ENCODE results near the gene LIMK1.

Gene LIMK1

DNA sequence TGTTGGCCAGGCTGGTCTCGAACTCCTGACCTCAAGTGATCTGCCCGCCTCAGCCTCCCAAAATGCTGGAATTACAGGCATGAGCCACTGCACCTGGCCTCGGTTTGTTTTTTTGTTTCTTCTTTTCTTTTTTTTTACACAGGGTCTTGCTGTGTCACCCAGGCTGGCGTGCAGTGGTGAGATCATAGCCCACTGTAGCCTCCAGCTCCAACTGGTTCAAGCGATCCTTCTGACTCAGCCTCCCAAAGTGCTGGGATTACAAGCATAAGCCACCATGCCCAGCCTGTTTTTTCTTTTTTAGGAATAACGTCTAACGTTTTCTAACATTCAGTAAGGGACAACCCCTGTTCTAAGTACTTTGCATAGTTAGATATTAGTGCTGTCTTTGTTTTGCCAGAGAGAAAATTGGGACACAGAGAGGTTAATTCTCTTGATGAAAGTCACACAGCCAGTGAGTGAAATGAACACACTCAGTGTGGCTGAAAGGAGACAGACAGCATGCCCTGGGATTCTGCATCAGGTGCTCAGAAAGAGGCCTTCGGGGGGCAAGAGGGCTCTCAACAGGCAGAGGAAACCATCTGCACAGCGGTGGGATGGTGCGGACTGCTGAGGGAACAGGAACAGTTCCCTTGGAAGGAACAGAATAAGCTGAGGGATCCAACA is 4.3 kb downstream of the LIMK1 start:
- H3K4me3 ChIP-seq (ENCODE audit: low read length) = no peak overlapping the region
- TF ChIP-seq, protein P1, sequence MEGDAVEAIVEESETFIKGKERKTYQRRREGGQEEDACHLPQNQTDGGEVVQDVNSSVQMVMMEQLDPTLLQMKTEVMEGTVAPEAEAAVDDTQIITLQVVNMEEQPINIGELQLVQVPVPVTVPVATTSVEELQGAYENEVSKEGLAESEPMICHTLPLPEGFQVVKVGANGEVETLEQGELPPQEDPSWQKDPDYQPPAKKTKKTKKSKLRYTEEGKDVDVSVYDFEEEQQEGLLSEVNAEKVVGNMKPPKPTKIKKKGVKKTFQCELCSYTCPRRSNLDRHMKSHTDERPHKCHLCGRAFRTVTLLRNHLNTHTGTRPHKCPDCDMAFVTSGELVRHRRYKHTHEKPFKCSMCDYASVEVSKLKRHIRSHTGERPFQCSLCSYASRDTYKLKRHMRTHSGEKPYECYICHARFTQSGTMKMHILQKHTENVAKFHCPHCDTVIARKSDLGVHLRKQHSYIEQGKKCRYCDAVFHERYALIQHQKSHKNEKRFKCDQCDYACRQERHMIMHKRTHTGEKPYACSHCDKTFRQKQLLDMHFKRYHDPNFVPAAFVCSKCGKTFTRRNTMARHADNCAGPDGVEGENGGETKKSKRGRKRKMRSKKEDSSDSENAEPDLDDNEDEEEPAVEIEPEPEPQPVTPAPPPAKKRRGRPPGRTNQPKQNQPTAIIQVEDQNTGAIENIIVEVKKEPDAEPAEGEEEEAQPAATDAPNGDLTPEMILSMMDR (conservative IDR thresholded peaks at IDR 0.05; ENCODE audit: low read length) = no peak
- DNase-seq (ENCODE audit: low read depth) = no peak

DNA sequence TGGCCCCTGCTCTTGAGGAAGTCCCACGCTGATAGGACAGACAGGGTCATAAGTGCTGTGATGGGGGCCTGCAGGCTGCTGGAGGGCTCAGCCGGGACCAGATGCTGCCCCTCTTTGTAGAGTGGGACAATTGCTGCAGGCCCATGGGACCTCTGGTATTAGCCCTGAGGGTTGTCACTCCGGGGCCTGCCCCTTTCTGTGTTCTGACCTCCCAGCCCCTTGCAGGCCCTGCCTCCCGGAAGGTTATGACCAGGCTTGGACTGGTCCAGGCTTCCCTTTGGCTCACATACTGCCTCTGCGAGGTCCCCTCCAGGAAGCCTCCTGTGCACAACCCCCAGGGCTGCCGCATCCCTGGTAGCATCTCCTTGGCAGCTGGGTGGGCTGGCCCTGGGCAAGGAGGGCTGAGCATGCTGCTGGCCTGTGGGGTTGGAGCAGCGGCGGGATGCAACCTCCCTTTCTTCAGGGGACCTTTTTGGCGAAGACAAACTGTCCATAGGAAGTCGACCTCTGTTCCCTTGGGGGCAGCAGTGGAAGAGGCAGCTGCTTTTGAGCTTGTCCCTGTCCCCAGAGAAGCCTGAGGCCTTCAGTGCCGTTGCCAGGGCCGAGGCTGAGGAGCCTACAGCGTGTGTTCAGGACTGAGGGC is 8.8 kb downstream of the LIMK1 start:
- TF ChIP-seq, protein P1 (conservative IDR thresholded peaks at IDR 0.05; ENCODE audit: low read length) = no peak
- H3K4me3 ChIP-seq (ENCODE audit: low read length) = no peak overlapping the region
- DNase-seq (ENCODE audit: low read depth) = no peak

DNA sequence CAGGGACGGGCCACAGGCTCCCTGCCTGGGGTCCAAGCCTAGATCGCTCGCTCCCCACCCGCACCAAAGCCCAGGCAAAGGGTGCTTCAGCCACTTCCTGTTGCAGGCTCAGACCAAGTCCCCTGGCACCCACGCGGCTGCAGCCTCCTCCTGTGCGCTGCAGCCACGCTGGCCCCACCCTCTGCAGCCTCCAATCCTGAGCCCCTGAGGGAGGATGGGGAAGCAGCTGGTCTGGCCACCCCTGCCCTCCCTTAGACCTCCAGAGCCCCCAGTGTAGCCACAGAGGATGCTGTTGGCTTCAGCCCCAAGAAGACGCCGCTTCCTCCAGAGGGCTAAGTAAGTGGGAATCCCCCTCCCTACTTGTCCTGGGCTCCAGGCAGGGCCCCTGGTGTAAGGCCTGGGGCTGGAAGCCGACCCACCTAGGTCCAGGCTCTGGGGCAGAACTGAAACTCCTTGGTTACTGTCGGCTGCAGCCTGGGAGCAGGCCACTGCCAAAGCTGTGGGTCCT is 9.4 kb downstream of the LIMK1 start:
- TF ChIP-seq, protein P1 (conservative IDR thresholded peaks at IDR 0.05; ENCODE audit: low read length) = no peak
- DNase-seq (ENCODE audit: low read depth) = no peak
- H3K4me3 ChIP-seq (ENCODE audit: low read length) = no peak overlapping the region

DNA sequence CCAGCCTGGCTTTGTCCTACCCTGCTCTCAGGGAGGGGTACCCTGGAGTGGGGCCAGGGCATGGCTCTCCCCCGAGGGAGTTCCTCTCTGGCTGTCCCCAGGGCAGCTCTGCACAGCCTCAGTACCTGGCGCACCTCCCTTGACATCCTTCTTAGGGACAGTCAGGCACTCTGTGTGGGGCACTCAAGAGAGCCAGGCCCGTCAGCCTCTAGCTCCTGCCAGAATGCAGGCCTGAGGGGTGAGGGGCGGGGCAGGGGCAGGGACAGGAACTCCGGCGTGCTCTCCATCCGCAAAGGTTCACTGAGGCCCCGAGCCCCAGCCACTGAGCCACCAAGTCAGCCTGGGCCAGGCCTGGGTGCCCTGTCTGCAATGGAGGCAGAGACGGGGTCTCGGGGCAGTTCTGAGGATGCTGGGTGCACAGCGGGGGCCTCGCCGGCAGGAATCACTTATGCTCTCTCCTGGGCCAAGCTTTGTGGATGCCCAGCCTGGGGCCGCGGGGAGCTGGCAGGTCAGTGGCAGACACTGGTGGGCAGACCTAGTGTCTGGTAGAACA is 10.1 kb downstream of the LIMK1 start:
- DNase-seq (ENCODE audit: low read depth) = no peak
- TF ChIP-seq, protein P1 (conservative IDR thresholded peaks at IDR 0.05; ENCODE audit: low read length) = no peak
- H3K4me3 ChIP-seq (ENCODE audit: low read length) = no peak overlapping the region

DNA sequence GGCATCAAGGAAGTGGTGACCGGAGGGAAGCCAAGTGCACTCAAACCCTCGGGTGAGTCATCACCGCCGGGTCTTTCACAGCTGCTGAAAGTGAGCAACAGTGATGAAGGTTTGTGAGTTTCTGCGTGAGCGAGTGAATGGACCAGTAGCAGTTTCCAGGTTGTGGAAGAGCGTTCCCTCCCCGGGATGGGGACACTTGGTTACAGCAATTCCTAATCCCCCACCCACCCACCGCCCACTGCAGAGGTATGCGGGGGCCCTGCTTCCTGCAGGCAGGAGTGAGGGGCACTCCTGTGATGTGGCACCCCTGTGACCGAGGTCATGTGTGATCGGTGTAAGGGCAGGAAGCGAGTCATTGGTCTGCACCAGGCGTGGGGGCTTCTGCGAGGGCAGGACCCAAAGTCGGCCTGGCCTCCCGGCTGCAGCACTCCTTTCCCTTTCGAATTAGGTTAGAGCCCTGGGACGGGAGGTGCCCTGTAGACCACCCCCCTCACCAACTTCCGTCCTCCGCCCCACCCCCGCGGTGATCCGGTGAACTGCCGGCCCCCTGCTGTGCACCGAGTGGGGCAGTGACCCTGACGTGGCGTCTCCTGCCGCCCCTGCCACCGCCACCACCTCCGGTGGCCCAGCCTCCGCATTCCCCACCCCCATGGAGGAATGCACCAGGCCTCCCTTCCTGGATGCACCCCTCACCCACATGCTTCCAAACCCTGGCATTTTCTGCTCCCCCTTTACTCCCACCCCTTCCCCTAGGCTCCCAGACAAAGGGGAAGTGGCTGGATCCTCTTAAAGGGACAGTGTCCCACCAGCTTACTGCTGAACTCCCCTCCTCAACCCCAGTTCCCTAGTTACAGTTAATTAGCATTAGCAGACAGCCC is 10.9 kb downstream of the LIMK1 start:
- H3K4me3 ChIP-seq (ENCODE audit: low read length) = peak overlapping the region; percentile 42
- TF ChIP-seq, protein P1 (conservative IDR thresholded peaks at IDR 0.05; ENCODE audit: low read length) = no peak

DNA sequence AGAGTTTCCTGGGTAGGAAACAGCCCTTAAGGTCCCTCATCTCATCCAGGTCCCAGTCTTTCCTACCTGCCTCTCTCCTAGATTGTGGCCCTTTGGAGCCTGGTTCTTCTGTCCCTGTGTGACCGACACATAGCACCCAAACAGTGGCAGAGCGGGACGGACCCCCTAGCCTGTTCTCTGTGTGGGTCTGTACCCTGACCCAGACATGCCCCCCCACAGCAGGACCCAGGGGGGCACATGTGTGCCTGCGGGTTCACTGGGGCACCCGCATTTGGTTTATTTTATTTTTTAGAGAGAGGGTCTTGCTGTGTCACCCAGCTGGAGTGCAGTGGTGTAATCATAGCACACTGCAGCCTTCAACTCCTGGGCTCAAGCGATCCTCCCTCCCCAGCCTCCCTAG is 11.5 kb downstream of the LIMK1 start:
- no peak overlapping the region for H3K4me3 ChIP-seq (ENCODE audit: low read length)
- no peak for DNase-seq (ENCODE audit: low read depth)
- TF ChIP-seq, protein P1 (conservative IDR thresholded peaks at IDR 0.05; ENCODE audit: low read length) = no peak

More for the DNA sequence above, 10.9 kb downstream of the LIMK1 start:
- peak; percentile 93 for DNase-seq (ENCODE audit: low read depth)

Data from AG10803 (cell line).